ENCODE data around the gene OLFML1. TPM values are rescaled to one million over a fixed set of nuclear protein-coding genes. Genes with fewer than 3 reads are reported as not detected.

OLFML1 gene
- total and polyA plus RNA-seq, 5 donors, result 6.9 to 16.9 (median 12.3) TPM

DNA sequence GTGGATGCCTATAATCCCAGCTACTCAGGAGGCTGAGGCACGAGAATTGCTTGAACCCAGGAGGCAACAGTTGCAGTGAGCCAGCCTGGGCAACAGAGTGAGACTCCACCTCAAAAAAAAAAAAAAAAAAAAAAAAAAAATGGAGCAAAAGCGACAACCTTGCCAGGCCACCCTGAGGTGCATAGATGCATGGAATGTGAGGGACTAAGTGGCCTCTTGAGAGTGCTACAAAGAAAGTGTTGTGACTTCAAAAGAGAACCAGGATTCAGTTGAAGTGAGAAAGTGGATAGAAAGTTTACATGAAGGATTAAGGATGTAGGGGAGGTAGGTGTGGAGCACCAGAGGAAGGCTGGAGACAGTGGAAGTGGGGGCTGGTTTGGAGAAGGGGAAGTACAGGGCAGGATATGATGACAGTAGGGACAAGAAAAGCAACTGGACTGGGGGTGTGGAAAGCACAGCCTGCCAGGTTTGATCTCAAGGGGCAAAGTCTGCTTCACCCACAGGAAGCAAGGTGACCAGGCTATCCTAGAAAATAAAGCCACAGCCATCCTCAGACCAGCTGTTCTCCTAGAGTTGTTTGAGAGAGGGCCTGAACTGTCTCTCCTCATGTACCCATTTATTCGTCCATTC, 36.0 kb upstream of the OLFML1 start:
- ATAC-seq, result peak; percentile 38 to 53
- H3K4me1 ChIP-seq (ENCODE audit: control insufficient read depth, insufficient read depth, low read length), result no peaks in the 10 kb centered on the region
- H3K27ac ChIP-seq (ENCODE audit: low read length), result no peak overlapping the region
- no peaks in the 10 kb centered on the region for H3K9me3 ChIP-seq (ENCODE audit: control insufficient read depth, low read length)
- H3K27me3 ChIP-seq (ENCODE audit: control insufficient read depth, insufficient read depth), result no peaks in the 10 kb centered on the region
- WGBS, result 82% methylated on average over 3 of the region's 3 CpGs
- no peak for DNase-seq
- intact Hi-C loops (cut with DNase I), result no loop called here
- no peak overlapping the region for H3K4me3 ChIP-seq (ENCODE audit: low read length)

DNA sequence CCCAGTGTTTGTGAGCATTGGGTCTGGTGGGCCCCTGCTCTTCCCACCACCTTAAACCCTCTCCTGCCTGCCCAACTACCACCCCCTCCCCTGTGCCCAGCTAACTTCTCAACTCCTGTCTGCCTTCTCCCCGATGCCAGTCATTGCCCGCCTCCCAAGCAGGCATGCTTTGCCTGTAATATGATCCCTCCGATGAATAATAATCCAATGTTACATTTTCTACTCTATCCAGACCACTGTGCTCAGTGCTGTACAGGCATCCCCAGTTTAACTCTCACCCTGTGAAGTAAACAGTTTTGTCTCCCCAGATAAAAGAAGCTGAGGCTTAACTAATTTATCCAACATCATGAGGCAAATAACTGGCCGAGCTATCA, 35.5 kb upstream of the OLFML1 start:
- Histone ChIP-seq H3K4me3 (ENCODE audit: low read length) (no peak overlapping the region), H3K9me3 (ENCODE audit: control insufficient read depth, low read length) (no peaks in the 10 kb centered on the region), H3K27me3 (ENCODE audit: control insufficient read depth, insufficient read depth) (no peaks in the 10 kb centered on the region), H3K27ac (ENCODE audit: low read length) (no peak overlapping the region), H3K4me1 (ENCODE audit: control insufficient read depth, insufficient read depth, low read length) (no peaks in the 10 kb centered on the region)
- intact Hi-C loops (cut with DNase I), result no loop called here
- 71% methylated on average over 4 of the region's 4 CpGs for whole genome bisulfite sequencing
- no peak for ATAC-seq
- no peak for DNase-seq

DNA sequence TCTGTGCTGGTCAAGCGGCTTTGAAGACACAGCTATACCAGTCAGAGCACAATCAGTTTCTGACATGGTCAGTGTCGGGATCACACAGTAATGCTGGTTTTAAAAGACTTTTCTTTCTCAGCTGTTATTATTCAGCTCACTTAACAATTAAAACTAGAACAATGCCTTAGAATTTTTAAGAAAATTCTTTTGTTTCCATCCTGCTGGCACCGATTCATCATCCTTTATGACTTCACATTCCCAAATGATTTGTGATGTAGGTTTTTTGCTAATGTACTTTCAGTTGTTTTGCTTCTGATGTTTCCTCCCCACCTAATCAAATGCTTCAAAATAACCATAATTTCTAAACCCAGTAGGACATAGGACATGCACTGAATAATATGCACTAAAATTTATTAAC, 34.5 kb upstream of the OLFML1 start:
- 75% methylated on average over 3 of the region's 3 CpGs for WGBS
- ATAC-seq, result no peak
- intact Hi-C loops (cut with DNase I), result no loop called here

DNA sequence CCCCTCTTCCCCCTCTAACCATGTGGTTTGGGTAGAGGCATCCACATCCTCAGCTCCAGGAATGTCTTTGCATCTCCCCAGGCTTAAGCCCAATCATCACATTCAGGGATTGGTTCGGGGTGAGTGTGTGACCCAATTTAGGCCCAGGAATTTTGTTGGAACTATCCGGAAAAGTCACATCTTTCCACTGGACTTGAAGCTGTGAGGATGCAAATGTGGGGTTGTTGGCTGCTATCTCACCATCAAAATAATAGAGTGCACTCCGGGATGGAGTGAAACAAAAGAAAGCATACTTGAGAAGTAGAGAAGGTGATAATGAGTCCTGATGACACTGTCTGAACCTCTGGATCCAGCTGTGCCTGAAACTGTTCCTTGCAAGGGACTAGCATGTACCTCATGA, 33.8 kb upstream of the OLFML1 start:
- Histone ChIP-seq H3K4me1 (ENCODE audit: control insufficient read depth, insufficient read depth, low read length) (no peaks in the 10 kb centered on the region), H3K9me3 (ENCODE audit: control insufficient read depth, low read length) (no peaks in the 10 kb centered on the region), H3K4me3 (ENCODE audit: low read length) (no peak overlapping the region), H3K27ac (ENCODE audit: low read length) (no peak overlapping the region), H3K27me3 (ENCODE audit: control insufficient read depth, insufficient read depth) (no peaks in the 10 kb centered on the region)
- no peak for ATAC-seq
- intact Hi-C loops (cut with DNase I), result no loop called here
- no peak for DNase-seq
- WGBS, result 74% methylated on average over 3 of the region's 3 CpGs

More for the DNA sequence above, 34.5 kb upstream of the OLFML1 start:
- no peak overlapping the region for H3K4me3 ChIP-seq (ENCODE audit: low read length)
- H3K27me3 ChIP-seq (ENCODE audit: control insufficient read depth, insufficient read depth), result no peaks in the 10 kb centered on the region
- H3K9me3 ChIP-seq (ENCODE audit: control insufficient read depth, low read length), result no peaks in the 10 kb centered on the region
- H3K4me1 ChIP-seq (ENCODE audit: control insufficient read depth, insufficient read depth, low read length), result no peaks in the 10 kb centered on the region
- no peak overlapping the region for H3K27ac ChIP-seq (ENCODE audit: low read length)
- DNase-seq, result no peak

DNA sequence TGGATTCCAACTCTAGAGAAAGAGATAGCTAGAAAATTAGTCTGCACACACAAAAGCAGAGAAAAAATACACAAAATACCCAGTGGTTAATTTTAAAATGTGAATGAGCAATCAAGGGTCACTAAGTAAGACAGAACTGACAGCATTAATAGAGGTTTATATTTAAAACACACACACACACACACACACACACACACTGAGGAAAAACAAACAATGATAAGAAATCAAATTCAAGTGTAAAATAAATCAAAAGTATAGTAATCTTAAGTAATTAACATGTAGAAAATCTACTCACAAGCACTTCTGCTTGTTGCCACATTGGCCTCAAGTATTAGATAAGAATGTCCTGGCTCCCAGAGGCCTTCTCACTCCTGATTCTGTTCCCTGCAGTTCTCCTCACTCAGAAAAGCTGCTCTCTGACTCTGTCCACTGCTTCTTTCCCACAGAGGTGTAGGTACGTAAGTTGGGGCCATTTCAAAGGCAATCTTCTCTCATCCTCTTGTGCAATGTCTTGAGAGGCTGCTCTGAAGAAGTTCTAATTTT, 33.3 kb upstream of the OLFML1 start:
- Histone ChIP-seq H3K9me3 (ENCODE audit: control insufficient read depth, low read length) (no peaks in the 10 kb centered on the region), H3K27ac (ENCODE audit: low read length) (no peak overlapping the region), H3K4me3 (ENCODE audit: low read length) (no peak overlapping the region), H3K4me1 (ENCODE audit: control insufficient read depth, insufficient read depth, low read length) (no peaks in the 10 kb centered on the region), H3K27me3 (ENCODE audit: control insufficient read depth, insufficient read depth) (no peaks in the 10 kb centered on the region)
- intact Hi-C loops (cut with DNase I), result no loop called here
- DNase-seq (no peak), ATAC-seq (no peak)
- 58% methylated on average over 1 of the region's 1 CpG for WGBS

DNA sequence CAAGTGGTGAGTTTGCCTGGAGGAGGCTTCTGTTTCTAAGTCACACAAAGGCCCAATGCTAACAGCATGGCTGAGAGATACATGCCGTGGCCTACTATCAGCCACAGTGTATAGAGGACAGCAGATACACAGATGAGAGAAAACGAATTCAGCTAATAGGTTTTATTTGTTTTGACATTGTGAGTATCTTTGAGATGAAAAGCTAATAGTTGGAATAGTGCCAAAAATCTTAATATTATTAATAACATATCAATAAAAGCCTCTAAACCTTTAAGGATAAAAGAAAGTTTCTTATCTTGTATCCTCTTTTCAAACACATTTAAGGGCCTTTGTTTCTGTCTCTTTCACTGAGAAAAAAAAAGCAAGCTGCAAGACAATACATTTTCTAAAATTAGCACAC, 30.5 kb upstream of the OLFML1 start:
- no peaks in the 10 kb centered on the region for H3K9me3 ChIP-seq (ENCODE audit: control insufficient read depth, low read length)
- no peak overlapping the region for H3K27ac ChIP-seq (ENCODE audit: low read length)
- intact Hi-C loops (cut with DNase I), result no loop called here
- WGBS, result 69% methylated on average over 2 of the region's 2 CpGs
- DNase-seq, result no peak
- no peak for ATAC-seq
- no peaks in the 10 kb centered on the region for H3K27me3 ChIP-seq (ENCODE audit: control insufficient read depth, insufficient read depth)
- no peak overlapping the region for H3K4me3 ChIP-seq (ENCODE audit: low read length)
- no peaks in the 10 kb centered on the region for H3K4me1 ChIP-seq (ENCODE audit: control insufficient read depth, insufficient read depth, low read length)

DNA sequence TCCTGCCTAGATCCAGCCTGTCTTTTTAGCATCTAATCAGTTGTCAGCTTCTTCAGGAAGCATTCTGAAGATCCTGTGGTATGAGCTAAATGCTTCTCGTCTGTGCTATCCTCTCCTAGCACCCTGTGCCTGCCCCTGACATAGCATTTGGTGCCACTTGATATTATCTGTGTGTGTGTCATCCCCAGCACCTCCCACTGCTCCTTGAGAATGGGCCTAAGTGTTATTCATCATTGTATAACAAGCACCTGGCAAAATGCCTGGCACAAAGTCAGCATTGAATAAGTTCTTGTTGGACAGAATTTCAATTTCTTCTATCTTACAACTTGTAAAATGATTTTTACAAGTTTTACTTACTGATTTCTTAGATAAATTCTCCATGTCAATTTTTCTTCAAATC, 28.1 kb upstream of the OLFML1 start:
- Histone ChIP-seq H3K4me1 (ENCODE audit: control insufficient read depth, insufficient read depth, low read length) (no peaks in the 10 kb centered on the region), H3K27ac (ENCODE audit: low read length) (no peak overlapping the region), H3K27me3 (ENCODE audit: control insufficient read depth, insufficient read depth) (no peaks in the 10 kb centered on the region), H3K4me3 (ENCODE audit: low read length) (no peak overlapping the region), H3K9me3 (ENCODE audit: control insufficient read depth, low read length) (no peaks in the 10 kb centered on the region)
- 65% methylated on average over 1 of the region's 1 CpG for WGBS
- ATAC-seq (peak in 1 of 2 donors; percentile 41), DNase-seq (no peak)
- intact Hi-C loops (cut with DNase I), result no loop called here

DNA sequence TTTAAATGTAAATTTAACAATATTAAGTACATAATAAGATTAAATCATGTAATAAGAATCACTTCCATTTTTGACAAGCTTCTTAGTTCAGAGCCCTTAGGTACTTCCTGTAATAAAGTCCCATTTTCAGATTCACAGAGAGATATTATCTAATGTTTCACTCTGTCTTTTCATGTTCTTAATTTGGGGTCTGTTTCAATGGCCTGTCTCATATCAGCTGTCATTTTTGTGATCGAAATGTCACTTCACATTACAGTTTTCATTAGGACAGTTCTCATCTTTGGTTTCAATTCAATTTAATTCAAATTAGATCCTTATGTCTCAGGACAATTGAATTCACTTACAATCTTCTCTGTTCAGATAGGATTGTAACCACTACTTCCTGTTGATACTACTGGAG, 22.6 kb upstream of the OLFML1 start:
- no peak for ATAC-seq

DNA sequence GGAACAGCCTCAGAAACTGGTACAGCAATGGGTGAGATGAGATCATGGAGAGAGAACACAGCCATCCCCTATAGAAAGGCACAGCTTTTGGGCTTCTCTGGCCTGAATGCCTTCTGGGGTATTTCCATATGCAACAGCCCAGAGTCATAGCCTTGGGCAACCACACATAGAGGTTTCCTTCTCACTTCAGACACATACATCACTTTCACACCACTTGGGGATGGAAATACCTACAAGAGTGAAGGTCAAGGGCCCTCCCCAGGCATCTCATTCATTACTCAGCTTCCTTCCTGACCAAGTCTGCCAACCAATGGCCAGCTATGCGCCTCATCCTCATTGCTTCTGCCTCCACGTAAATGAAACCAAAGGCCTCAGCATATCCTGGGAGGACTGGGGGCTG, 17.7 kb upstream of the OLFML1 start:
- ATAC-seq (no peak), DNase-seq (no peak)
- H3K4me1 ChIP-seq (ENCODE audit: control insufficient read depth, insufficient read depth, low read length), result no peaks in the 10 kb centered on the region
- H3K4me3 ChIP-seq (ENCODE audit: low read length), result no peak overlapping the region
- no peaks in the 10 kb centered on the region for H3K27me3 ChIP-seq (ENCODE audit: control insufficient read depth, insufficient read depth)
- H3K27ac ChIP-seq (ENCODE audit: low read length), result no peak overlapping the region
- 81% methylated on average over 2 of the region's 2 CpGs for WGBS
- no peaks in the 10 kb centered on the region for H3K9me3 ChIP-seq (ENCODE audit: control insufficient read depth, low read length)
- intact Hi-C loops (cut with DNase I), result no loop called here

More for the DNA sequence above, 22.6 kb upstream of the OLFML1 start:
- Histone ChIP-seq H3K4me1 (ENCODE audit: control insufficient read depth, insufficient read depth, low read length) (no peaks in the 10 kb centered on the region), H3K27ac (ENCODE audit: low read length) (no peak overlapping the region), H3K9me3 (ENCODE audit: control insufficient read depth, low read length) (no peaks in the 10 kb centered on the region), H3K27me3 (ENCODE audit: control insufficient read depth, insufficient read depth) (no peaks in the 10 kb centered on the region), H3K4me3 (ENCODE audit: low read length) (no peak overlapping the region)
- intact Hi-C loops (cut with DNase I), result no loop called here
- DNase-seq, result no peak
- 81% methylated on average over 1 of the region's 1 CpG for WGBS

DNA sequence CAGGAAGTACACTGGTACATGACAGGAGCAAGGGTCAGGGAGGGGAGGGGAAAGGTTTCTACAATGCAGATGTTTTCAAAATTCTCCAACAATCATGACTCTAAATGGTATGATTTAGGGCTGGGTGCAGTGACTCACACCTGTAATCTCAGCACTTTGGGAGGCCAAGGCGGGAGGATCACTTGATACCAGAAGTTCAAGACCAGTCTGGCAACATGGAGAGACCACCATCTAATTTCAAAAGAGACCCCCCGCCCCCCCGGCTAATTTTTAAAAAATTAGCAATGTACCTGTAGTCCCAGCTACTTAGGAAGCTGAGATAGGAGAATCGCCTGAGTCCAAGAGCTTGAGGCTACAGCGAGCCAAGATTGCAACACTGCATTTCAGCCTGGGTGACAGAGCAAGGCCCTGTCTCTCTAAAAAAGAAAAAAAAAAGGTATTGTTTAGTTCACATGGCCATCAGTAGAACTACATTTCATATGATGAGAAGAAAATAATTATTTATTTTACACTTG, 15.9 kb upstream of the OLFML1 start:
- 88% methylated on average over 5 of the region's 5 CpGs for WGBS

DNA sequence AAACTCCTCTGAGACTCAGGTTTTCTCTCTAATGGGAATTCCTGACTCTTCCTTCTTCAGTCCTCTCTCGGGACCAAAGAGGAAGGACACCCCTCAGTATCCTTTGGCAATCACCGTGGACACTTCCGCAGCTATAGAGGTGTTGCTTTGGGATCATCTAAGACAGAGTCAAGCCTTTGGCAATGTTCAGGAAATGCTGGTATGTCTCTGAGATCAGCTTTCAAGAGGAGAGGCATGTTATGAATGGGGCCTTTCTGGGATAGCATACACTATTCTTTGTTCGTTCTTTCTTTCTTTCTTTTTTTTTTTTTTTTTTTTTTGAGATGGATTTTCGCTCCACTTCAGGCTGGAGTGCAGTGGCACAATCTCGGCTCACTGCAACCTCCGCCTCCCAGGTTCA, 14.2 kb upstream of the OLFML1 start:
- no peaks in the 10 kb centered on the region for H3K9me3 ChIP-seq (ENCODE audit: control insufficient read depth, low read length)
- H3K4me1 ChIP-seq (ENCODE audit: control insufficient read depth, insufficient read depth, low read length), result no peaks in the 10 kb centered on the region
- no peak overlapping the region for H3K27ac ChIP-seq (ENCODE audit: low read length)
- no peak overlapping the region for H3K4me3 ChIP-seq (ENCODE audit: low read length)
- intact Hi-C loops (cut with DNase I), result no loop called here
- DNase-seq (no peak), ATAC-seq (no peak)
- H3K27me3 ChIP-seq (ENCODE audit: control insufficient read depth, insufficient read depth), result no peaks in the 10 kb centered on the region
- 83% methylated on average over 7 of the region's 7 CpGs for WGBS

More for the DNA sequence above, 15.9 kb upstream of the OLFML1 start:
- intact Hi-C loops (cut with DNase I), result no loop called here
- no peak overlapping the region for H3K4me3 ChIP-seq (ENCODE audit: low read length)
- no peaks in the 10 kb centered on the region for H3K9me3 ChIP-seq (ENCODE audit: control insufficient read depth, low read length)
- H3K4me1 ChIP-seq (ENCODE audit: control insufficient read depth, insufficient read depth, low read length), result no peaks in the 10 kb centered on the region
- no peaks in the 10 kb centered on the region for H3K27me3 ChIP-seq (ENCODE audit: control insufficient read depth, insufficient read depth)
- H3K27ac ChIP-seq (ENCODE audit: low read length), result no peak overlapping the region
- DNase-seq (no peak), ATAC-seq (no peak)

DNA sequence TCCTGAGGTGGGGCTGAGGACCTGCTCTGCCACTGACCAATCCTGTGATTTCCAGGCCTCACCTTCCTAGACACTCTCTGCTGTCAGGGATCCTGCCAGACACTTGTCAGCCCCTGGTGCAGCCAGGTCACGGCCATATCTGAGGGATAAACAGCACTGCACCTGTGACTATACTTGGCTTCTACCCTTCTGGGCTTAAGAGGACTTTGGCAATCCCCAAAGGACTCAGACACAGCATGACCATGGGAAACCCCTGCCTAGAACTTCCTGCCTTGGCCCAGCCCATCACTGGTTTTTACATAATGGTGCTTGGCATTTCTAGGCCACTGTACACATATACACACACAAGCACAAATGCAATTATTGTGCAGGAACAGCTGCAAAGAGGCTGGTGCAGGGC, 11.6 kb upstream of the OLFML1 start:
- no peaks in the 10 kb centered on the region for H3K9me3 ChIP-seq (ENCODE audit: control insufficient read depth, low read length)
- no peaks in the 10 kb centered on the region for H3K4me1 ChIP-seq (ENCODE audit: control insufficient read depth, insufficient read depth, low read length)
- ATAC-seq (no peak), DNase-seq (no peak)
- H3K4me3 ChIP-seq (ENCODE audit: low read length), result no peak overlapping the region
- H3K27ac ChIP-seq (ENCODE audit: low read length), result no peak overlapping the region
- no peaks in the 10 kb centered on the region for H3K27me3 ChIP-seq (ENCODE audit: control insufficient read depth, insufficient read depth)
- intact Hi-C loops (cut with DNase I), result no loop called here
- WGBS, result 73% methylated on average over 1 of the region's 1 CpG
